Measurements from ENCODE around the gene GPRASP2. TPM values are rescaled to one million over a fixed set of nuclear protein-coding genes. Genes with fewer than 3 reads are reported as not detected.
A peak's percentile ranks its signal among the peaks of the same experiment; 100 is the strongest.

The GPRASP2 gene
- total RNA-seq, 6 experiments from 2014 or later = 3.4 to 8.3 (median 5.8) TPM

GRCh38 chrX:102711872-102712215 lies 404 bp upstream of the GPRASP2 start:
- WGBS (ENCODE audit: insufficient coverage, low coverage, low lambda C conversion rate, missing lambda C conversion rate) = 0% methylated on average over 1 of the region's 19 CpGs
- H3K36me3 ChIP-seq = no peaks in the 10 kb centered on the region
- intact Hi-C loops (cut with DNase I) = no loop called here
- H3K27me3 ChIP-seq = no peaks in the 10 kb centered on the region
- ATAC-seq (no peak), DNase-seq (no peak)
- no peaks in the 10 kb centered on the region for H3K9me3 ChIP-seq
- no peak overlapping the region for H3K27ac ChIP-seq
- TF ChIP-seq CTCF (IDR thresholded peaks at IDR 0.05) (no peak), POLR2A (IDR thresholded peaks at IDR 0.05) (no peak)
- peak overlapping the region; percentile 53 to 63 (median 63) for H3K4me3 ChIP-seq
- H3K4me1 ChIP-seq = no peaks in the 10 kb centered on the region

GRCh38 chrX:102712981-102713625 lies 855 bp downstream of the GPRASP2 start:
- H3K4me1 ChIP-seq = no peaks in the 10 kb centered on the region
- 32% methylated on average over 7 of the region's 23 CpGs for WGBS (ENCODE audit: insufficient coverage, low coverage, low lambda C conversion rate, missing lambda C conversion rate)
- TF ChIP-seq CTCF (IDR thresholded peaks at IDR 0.05) (peak; percentile 46 to 64 (median 54)), POLR2A (IDR thresholded peaks at IDR 0.05) (no peak)
- no peaks in the 10 kb centered on the region for H3K36me3 ChIP-seq
- intact Hi-C loops (cut with DNase I) = no loop called here
- peak; percentile 45 to 74 (median 62) for DNase-seq
- no peaks in the 10 kb centered on the region for H3K9me3 ChIP-seq
- peak overlapping the region; percentile 81 to 96 (median 91) for H3K27ac ChIP-seq
- peak overlapping the region; percentile 53 to 63 (median 63) for H3K4me3 ChIP-seq
- peak; percentile 83 to 89 (median 86) for ATAC-seq
- H3K27me3 ChIP-seq = no peaks in the 10 kb centered on the region

DNA sequence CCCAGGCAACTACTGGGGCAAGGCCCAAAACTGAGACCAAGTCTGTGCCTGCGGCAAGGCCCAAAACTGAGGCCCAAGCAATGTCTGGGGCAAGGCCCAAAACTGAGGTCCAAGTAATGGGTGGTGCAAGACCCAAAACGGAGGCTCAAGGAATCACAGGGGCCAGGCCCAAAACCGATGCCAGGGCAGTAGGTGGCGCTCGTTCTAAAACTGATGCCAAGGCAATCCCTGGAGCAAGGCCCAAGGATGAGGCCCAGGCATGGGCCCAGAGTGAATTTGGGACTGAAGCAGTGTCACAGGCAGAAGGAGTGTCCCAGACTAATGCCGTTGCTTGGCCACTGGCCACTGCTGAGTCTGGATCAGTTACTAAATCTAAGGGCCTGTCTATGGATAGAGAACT lies 2.7 kb downstream of the GPRASP2 start:
- DNase-seq = no peak
- Histone ChIP-seq H3K4me1 (no peaks in the 10 kb centered on the region), H3K4me3 (no peak overlapping the region), H3K36me3 (no peaks in the 10 kb centered on the region), H3K9me3 (no peaks in the 10 kb centered on the region), H3K27ac (no peak overlapping the region), H3K27me3 (no peaks in the 10 kb centered on the region)
- no peak for ATAC-seq
- TF ChIP-seq CTCF (IDR thresholded peaks at IDR 0.05) = no peak
- no peak for TF ChIP-seq POLR2A (IDR thresholded peaks at IDR 0.05)
- WGBS (ENCODE audit: insufficient coverage, low coverage, low lambda C conversion rate, missing lambda C conversion rate) = 90% methylated on average over 2 of the region's 6 CpGs
- intact Hi-C loops (cut with DNase I) = no loop called here

DNA sequence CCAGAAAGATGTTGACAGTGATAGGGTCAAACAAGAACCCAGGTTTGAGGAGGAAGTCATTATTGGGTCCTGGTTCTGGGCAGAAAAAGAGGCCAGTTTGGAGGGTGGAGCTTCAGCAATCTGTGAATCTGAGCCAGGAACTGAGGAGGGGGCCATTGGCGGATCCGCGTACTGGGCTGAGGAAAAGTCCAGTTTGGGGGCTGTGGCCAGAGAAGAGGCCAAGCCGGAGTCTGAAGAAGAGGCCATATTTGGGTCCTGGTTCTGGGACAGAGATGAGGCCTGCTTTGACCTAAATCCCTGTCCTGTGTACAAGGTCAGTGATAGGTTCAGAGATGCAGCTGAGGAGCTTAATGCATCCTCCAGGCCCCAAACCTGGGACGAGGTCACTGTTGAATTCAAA lies 3.7 kb downstream of the GPRASP2 start:
- 92% methylated on average over 4 of the region's 5 CpGs for WGBS (ENCODE audit: insufficient coverage, low coverage, low lambda C conversion rate, missing lambda C conversion rate)
- H3K4me1 ChIP-seq = no peaks in the 10 kb centered on the region
- no peaks in the 10 kb centered on the region for H3K36me3 ChIP-seq
- no peaks in the 10 kb centered on the region for H3K9me3 ChIP-seq
- no peak overlapping the region for H3K27ac ChIP-seq
- ATAC-seq (no peak), DNase-seq (no peak)
- no peak overlapping the region for H3K4me3 ChIP-seq
- no peaks in the 10 kb centered on the region for H3K27me3 ChIP-seq
- TF ChIP-seq POLR2A (IDR thresholded peaks at IDR 0.05) (no peak), CTCF (IDR thresholded peaks at IDR 0.05) (no peak)
- intact Hi-C loops (cut with DNase I) = no loop called here

Measured in right lobe of liver (tissue), 6 donors.